Astrocyte (in vitro differentiated cells and primary cell): Measurements from ENCODE around the gene NACA2.

Experiments used
- EZH2 ChIP-seq: IDR thresholded peaks from 2 replicates; pipeline ENCODE4 v1.6.1; 2012; ENCODE audit warnings: mild to moderate bottlenecking, low read length, inconsistent platforms; ENCODE audit not compliant: insufficient read depth
- TF ChIP-seq, protein P1 (sequence below): IDR thresholded peaks from 2 replicates; pipeline ENCODE4 v1.5.1; 2011; ENCODE audit warnings: low read depth, mild to moderate bottlenecking, inconsistent platforms, low read length, moderate library complexity; ENCODE audit not compliant: insufficient read depth

DNA sequence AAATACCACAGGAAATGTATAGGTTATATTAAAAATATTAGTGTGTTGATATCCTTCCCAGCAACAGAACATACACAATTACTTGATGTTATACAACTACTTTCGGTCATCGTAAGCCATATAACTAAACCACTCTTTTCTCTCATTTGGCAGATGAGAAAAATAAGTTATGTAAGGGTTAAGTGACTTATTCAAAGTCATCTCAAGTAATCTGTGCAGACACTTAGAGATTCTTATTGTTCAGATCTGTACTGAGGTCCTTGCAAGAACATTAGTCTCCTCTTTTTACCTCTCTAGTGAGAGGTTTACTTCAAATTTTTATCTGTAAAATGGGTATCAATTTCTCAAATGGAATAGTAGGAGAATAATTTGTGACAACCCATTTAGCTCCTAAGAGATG, 15.0 kb downstream of the NACA2 start:
- TF ChIP-seq, protein P1, sequence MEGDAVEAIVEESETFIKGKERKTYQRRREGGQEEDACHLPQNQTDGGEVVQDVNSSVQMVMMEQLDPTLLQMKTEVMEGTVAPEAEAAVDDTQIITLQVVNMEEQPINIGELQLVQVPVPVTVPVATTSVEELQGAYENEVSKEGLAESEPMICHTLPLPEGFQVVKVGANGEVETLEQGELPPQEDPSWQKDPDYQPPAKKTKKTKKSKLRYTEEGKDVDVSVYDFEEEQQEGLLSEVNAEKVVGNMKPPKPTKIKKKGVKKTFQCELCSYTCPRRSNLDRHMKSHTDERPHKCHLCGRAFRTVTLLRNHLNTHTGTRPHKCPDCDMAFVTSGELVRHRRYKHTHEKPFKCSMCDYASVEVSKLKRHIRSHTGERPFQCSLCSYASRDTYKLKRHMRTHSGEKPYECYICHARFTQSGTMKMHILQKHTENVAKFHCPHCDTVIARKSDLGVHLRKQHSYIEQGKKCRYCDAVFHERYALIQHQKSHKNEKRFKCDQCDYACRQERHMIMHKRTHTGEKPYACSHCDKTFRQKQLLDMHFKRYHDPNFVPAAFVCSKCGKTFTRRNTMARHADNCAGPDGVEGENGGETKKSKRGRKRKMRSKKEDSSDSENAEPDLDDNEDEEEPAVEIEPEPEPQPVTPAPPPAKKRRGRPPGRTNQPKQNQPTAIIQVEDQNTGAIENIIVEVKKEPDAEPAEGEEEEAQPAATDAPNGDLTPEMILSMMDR = no peak
- no peak for TF ChIP-seq EZH2
